Measurements from ENCODE around the gene ZIC1.

The ZIC1 gene

DNA sequence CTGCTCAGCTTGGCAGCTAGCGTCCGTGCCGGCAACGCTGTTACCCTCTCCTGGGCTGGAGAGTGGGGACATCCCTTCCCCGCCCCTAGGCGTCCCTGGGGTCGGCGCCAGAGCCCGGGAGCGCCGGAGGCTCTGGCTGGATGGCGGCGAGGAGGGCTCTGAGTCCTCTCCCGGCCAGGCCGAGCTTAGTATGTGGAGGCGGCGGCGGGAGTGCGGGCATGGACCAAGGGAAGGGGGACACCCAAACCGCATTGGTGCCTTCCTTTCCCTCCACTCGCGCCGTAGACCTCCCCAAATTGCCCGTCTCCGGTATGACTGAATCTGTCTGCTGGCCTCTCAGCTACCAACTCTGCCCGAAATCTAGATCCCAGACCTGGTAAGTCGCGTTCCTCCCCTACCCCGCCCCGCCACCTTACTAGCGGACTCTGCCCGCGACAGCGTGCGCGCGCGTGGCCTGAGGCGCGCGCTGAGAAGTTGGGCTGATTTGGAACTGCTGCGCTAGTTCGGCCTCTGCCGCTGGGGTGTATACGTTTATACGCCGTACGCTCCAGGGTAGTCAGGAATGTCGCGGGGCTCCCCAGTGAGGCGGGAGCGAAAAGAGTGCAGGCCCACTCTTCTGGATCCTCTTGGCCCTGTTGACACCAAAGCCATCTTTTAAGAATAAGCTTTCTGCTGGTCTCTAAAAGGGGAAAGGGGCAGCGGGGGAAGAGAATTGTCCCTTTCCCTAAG lies 12.2 kb downstream of the ZIC1 start:
- TF ChIP-seq, protein P1, sequence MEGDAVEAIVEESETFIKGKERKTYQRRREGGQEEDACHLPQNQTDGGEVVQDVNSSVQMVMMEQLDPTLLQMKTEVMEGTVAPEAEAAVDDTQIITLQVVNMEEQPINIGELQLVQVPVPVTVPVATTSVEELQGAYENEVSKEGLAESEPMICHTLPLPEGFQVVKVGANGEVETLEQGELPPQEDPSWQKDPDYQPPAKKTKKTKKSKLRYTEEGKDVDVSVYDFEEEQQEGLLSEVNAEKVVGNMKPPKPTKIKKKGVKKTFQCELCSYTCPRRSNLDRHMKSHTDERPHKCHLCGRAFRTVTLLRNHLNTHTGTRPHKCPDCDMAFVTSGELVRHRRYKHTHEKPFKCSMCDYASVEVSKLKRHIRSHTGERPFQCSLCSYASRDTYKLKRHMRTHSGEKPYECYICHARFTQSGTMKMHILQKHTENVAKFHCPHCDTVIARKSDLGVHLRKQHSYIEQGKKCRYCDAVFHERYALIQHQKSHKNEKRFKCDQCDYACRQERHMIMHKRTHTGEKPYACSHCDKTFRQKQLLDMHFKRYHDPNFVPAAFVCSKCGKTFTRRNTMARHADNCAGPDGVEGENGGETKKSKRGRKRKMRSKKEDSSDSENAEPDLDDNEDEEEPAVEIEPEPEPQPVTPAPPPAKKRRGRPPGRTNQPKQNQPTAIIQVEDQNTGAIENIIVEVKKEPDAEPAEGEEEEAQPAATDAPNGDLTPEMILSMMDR (IDR thresholded peaks at IDR 0.05; ENCODE audit: low read depth, low read length), result no peak
- no peak overlapping the region for H3K4me3 ChIP-seq (ENCODE audit: low read depth, low read length)

DNA sequence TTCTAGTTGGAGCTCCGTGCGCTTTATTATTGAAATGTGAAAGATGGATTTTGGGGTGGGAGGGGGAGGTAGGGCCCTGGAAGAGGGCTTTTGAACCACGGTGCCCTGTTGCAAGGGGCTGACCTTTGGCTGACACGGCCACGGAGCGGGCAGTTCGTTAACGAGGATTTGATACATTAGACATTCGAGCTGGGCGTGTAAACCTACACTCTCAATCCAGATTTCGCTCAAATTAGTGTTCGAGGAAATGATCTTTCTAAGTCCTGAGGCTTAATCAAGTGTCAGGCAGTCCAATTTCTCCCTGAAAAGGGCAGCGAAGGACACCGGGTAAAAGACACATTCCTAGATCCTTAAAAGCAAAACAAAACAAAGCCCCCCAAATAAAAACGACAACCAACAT lies 13.0 kb downstream of the ZIC1 start:
- TF ChIP-seq, protein P1 (IDR thresholded peaks at IDR 0.05; ENCODE audit: low read depth, low read length), result no peak
- no peak overlapping the region for H3K4me3 ChIP-seq (ENCODE audit: low read depth, low read length)

DNA sequence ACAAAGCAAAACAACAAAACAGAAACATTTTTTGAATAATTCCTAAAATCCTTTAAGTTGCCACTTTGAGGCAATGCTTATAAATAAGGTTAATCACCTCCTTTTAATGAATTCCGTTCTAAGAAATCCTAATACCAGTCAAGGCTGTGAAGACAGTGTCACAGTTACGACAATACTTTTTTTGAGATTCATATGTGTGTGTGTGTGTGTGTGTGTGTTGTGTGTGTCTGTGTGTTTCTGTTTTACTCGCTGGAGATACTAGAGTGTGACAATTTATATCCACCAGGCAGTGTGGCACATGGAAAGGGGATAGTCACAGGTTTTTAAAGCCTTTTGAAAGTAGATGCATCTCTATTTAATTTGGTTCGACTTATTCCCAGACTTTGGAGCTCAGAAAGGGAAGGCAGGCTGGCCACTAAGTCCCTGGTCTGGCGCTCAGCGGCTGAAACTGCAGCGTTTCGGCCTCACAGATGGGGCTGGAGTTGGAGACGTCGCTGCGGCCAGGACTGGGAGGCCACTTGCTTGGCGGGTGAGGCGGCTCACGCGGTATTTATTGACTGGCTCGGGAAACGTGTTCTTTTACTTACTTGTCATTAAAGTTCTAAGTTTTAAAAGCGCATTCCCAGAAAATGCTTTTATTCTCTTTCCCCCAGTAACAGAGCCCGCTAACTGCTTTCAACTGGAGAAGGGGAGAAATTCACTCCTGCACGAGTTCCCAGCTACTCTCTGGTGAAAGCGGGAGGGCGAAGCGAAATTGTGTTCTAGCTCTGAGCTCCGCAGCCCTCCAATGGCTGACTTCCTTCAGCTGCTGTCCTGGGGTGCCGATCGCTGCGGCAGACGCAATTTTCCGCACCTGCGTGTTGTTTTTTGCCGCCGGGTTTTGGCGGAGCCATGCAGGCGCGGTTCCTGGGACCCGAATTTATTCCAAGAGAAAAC lies 13.7 kb downstream of the ZIC1 start:
- H3K4me3 ChIP-seq (ENCODE audit: low read depth, low read length), result no peak overlapping the region
- TF ChIP-seq, protein P1 (IDR thresholded peaks at IDR 0.05; ENCODE audit: low read depth, low read length), result no peak

DNA sequence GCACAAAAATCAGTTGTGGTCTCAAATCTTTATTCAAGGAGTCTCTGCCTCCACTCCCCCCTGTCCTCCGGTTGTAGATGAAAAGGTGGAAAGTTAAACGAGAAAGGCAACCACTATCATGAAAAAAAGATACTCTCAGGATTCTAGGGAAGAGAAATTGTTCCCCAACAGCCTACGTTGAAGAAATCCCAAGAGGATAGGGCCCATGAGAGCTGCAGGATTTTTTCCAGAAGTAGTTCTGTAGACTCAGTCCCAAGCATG lies 14.3 kb downstream of the ZIC1 start:
- TF ChIP-seq, protein P1 (IDR thresholded peaks at IDR 0.05; ENCODE audit: low read depth, low read length), result no peak
- H3K4me3 ChIP-seq (ENCODE audit: low read depth, low read length), result no peak overlapping the region

DNA sequence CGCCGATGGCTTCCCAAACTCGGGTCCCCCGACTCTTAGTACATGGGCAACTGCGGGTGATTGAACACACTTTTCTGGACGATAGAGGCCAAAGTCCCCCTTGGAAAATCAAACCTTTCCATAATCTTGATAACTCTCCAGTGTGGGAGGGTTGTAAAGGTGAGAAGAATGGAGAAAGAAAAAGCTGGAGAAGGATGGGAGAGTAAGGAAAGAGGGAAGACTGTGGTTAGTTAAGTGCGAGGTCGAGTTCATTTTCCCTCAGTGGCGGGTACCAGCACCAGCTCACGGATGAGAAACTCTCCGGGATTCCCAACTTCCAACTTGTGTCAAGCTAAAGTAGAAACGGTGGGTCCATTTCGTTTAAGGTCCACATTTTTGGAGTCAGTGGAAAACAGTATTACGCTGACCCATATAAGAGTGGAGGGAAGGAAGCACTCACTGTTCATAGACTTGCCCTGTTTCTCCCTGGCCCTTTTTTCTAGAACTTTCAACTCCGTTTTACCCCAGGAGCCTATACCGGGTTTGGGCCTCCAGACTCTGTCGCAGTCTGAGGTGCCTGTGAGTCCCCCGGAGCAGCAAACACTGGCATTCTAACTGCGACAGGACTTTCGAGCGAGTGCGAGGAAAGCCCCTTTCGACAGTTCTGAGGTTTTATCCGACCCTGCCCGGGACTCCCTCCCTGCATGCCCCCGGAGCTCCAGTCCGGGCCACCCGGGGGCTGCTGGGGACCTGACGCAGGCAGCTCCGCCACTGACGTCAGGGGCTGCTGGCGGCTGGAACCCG lies 14.8 kb downstream of the ZIC1 start:
- no peak overlapping the region for H3K4me3 ChIP-seq (ENCODE audit: low read depth, low read length)
- TF ChIP-seq, protein P1 (IDR thresholded peaks at IDR 0.05; ENCODE audit: low read depth, low read length), result no peak

DNA sequence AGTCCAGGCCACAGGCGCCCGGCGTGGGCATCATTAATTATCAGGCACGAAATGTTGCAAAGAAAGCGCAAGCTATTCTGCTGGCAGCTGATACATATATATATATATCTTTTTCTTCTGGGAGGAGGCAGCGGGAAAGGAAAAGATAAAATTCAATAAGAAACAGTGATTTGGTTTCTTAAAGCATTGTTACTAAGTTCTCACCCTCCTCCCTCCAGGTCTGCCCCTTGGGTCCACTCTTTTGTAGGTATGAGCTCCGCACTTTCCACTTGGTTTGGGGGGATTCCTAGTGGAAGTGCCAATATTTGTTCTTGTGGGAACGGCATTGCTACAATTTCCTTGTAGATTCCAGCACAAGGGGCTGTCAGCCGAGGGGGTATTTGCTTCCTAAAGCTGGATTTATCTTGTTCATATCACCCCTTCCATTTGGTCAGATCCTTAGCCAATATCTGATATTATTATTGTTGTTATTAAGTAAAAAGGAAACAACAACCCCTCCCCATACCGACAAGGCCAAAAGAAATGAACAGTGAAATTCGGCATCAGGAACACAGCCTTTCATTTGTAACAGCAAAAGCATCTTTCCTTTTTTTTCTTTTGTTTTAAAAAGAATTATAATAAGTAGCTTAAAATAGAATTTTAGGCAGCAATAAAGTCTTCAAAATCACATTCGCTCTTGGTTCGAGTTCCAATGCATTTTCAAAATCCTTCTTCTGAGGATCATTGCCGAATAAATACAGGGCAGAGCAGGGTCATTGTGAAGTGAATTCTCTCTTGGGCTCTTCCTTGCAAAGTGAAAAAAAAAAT lies 15.6 kb downstream of the ZIC1 start:
- TF ChIP-seq, protein P1 (IDR thresholded peaks at IDR 0.05; ENCODE audit: low read depth, low read length), result no peak
- H3K4me3 ChIP-seq (ENCODE audit: low read depth, low read length), result no peak overlapping the region
